A172 (cell line): Measurements from ENCODE around the gene TGIF2LX. TPM values are rescaled to one million over a fixed set of nuclear protein-coding genes. Genes with fewer than 3 reads are reported as not detected.
"Not testable (repeated sequence)": the region's sequence is repeated elsewhere in the genome, so short reads cannot be mapped to it uniquely, and the experiment has no call there.

Experiments
- DNase-seq: peaks from one replicate; pipeline ENCODE4 v3.0.0-alpha.2; 2015; ENCODE audit warnings: low spot score
- total RNA-seq: library from RNA; depleted of rRNA; stranded (reverse); fragments of >200 nt; shearing (Covaris generic); gene quantifications from 2 replicates; pipeline ENCODE4 v1.2.3, GENCODE V29; 2014; rRNA removed

TGIF2LX gene
- 0.98 TPM in 1 of 2 replicates, not detected in the other for total RNA-seq

DNA sequence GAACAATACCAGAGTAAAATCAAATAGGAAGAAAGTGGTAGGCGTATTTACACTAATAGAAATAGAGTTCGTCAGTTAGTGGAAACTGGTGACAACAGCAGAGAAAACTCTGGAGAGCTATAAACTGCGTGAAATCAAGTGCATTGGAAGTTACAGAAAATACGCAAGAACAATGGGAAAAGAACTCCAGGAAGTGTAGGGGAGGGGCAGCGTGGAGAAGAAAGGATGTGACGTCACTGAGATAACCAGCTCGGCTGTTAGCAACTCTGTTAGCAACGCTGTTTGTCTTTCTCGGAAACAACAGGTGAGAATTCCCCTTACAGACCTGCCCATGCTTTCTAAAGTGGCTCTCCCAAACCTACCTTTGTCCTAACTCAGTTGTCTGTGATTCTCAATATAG lies at the start of gene TGIF2LX:
TSS of gene TGIF2LX (plus strand) at position 244 of the 400 bp plus-strand sequence. CDS start 178 bp downstream, outside the sequence.
- DNase-seq, result peak; percentile 0

DNA sequence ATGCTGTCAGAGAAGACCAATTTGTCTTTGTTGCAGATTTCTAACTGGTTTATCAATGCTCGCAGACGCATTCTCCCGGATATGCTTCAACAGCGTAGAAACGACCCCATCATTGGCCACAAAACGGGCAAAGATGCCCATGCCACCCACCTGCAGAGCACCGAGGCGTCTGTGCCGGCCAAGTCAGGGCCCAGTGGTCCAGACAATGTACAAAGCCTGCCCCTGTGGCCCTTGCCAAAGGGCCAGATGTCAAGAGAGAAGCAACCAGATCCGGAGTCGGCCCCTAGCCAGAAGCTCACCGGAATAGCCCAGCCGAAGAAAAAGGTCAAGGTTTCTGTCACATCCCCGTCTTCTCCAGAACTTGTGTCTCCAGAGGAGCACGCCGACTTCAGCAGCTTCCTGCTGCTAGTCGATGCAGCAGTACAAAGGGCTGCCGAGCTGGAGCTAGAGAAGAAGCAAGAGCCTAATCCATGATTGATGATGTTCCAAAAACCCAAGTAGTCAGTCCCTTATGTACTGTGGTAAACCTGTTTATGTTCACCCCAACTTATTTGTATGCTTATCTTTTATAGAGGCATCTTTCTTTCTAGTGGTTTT lies 728 bp downstream of the TGIF2LX start:
- not testable (repeated sequence) for DNase-seq

DNA sequence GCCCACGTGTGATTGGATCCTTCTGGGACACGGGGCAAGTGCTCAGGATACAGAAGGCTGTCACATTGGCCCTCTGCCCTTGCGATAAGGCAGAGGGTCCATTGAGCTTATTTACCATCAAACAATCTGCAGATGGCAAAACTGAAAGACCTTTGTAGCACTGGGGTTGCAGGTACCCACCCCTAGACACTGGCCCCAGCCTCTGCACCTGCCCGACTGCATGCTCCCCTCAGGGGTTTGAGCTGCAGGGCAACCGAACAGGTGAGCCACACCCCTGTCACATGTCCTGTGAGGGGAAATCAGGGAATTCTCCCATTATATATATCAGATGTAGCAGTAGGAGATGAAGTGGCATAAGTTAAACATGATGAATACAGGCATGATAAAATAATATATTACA lies 21.4 kb downstream of the TGIF2LX start:
- not testable (repeated sequence) for DNase-seq

DNA sequence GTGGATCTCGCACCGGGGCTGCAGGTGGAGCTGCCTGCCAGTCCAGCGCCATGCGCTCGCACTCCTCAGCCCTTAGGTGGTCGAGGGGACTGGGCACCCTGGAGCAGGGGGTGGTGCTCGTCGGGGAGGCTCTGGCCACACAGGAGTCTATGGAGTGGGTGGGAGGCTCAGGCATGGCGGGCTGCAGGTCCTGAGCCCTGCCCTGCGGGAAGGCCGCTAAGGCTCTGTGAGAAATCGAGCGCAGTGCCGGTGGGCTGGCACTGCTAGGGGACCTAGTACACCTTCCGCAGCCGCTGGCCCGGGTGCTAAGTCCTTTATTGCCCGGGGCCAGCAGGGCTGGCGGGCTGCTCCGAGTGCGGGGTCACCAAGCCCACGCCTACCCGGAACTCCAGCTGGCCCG lies 43.9 kb downstream of the TGIF2LX start:
- DNase-seq, result not testable (repeated sequence)
